Measurements from ENCODE around the gene ZNF431.

GRCh38 chr19:21149877-21150276 lies 8.0 kb downstream of the ZNF431 start:
- no peak for TF ChIP-seq POLR2AphosphoS5 (IDR thresholded peaks at IDR 0.05; ENCODE audit: low read depth)
- TF ChIP-seq CTCF (conservative IDR thresholded peaks at IDR 0.05; ENCODE audit: low read depth in 2 of 2), result no peak
- TF ChIP-seq, protein P1, sequence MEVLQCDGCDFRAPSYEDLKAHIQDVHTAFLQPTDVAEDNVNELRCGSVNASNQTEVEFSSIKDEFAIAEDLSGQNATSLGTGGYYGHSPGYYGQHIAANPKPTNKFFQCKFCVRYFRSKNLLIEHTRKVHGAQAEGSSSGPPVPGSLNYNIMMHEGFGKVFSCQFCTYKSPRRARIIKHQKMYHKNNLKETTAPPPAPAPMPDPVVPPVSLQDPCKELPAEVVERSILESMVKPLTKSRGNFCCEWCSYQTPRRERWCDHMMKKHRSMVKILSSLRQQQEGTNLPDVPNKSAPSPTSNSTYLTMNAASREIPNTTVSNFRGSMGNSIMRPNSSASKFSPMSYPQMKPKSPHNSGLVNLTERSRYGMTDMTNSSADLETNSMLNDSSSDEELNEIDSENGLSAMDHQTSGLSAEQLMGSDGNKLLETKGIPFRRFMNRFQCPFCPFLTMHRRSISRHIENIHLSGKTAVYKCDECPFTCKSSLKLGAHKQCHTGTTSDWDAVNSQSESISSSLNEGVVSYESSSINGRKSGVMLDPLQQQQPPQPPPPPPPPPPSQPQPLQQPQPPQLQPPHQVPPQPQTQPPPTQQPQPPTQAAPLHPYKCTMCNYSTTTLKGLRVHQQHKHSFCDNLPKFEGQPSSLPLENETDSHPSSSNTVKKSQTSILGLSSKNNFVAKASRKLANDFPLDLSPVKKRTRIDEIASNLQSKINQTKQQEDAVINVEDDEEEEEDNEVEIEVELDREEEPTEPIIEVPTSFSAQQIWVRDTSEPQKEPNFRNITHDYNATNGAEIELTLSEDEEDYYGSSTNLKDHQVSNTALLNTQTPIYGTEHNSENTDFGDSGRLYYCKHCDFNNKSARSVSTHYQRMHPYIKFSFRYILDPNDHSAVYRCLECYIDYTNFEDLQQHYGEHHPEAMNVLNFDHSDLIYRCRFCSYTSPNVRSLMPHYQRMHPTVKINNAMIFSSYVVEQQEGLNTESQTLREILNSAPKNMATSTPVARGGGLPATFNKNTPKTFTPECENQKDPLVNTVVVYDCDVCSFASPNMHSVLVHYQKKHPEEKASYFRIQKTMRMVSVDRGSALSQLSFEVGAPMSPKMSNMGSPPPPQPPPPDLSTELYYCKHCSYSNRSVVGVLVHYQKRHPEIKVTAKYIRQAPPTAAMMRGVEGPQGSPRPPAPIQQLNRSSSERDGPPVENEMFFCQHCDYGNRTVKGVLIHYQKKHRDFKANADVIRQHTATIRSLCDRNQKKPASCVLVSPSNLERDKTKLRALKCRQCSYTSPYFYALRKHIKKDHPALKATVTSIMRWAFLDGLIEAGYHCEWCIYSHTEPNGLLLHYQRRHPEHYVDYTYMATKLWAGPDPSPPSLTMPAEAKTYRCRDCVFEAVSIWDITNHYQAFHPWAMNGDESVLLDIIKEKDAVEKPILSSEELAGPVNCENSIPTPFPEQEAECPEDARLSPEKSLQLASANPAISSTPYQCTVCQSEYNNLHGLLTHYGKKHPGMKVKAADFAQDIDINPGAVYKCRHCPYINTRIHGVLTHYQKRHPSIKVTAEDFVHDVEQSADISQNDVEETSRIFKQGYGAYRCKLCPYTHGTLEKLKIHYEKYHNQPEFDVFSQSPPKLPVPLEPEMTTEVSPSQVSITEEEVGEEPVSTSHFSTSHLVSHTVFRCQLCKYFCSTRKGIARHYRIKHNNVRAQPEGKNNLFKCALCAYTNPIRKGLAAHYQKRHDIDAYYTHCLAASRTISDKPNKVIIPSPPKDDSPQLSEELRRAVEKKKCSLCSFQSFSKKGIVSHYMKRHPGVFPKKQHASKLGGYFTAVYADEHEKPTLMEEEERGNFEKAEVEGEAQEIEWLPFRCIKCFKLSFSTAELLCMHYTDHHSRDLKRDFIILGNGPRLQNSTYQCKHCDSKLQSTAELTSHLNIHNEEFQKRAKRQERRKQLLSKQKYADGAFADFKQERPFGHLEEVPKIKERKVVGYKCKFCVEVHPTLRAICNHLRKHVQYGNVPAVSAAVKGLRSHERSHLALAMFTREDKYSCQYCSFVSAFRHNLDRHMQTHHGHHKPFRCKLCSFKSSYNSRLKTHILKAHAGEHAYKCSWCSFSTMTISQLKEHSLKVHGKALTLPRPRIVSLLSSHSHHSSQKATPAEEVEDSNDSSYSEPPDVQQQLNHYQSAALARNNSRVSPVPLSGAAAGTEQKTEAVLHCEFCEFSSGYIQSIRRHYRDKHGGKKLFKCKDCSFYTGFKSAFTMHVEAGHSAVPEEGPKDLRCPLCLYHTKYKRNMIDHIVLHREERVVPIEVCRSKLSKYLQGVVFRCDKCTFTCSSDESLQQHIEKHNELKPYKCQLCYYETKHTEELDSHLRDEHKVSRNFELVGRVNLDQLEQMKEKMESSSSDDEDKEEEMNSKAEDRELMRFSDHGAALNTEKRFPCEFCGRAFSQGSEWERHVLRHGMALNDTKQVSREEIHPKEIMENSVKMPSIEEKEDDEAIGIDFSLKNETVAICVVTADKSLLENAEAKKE (CRISPR knock-in tag; IDR thresholded peaks at IDR 0.05), result no peak
